ENCODE data around the gene PPP1R13B. TPM values are rescaled to one million over a fixed set of nuclear protein-coding genes. Genes with fewer than 3 reads are reported as not detected.

PPP1R13B gene
- total RNA-seq, 4 donors from 2014 or later: 19.9 to 25.2 (median 23.6) TPM

DNA sequence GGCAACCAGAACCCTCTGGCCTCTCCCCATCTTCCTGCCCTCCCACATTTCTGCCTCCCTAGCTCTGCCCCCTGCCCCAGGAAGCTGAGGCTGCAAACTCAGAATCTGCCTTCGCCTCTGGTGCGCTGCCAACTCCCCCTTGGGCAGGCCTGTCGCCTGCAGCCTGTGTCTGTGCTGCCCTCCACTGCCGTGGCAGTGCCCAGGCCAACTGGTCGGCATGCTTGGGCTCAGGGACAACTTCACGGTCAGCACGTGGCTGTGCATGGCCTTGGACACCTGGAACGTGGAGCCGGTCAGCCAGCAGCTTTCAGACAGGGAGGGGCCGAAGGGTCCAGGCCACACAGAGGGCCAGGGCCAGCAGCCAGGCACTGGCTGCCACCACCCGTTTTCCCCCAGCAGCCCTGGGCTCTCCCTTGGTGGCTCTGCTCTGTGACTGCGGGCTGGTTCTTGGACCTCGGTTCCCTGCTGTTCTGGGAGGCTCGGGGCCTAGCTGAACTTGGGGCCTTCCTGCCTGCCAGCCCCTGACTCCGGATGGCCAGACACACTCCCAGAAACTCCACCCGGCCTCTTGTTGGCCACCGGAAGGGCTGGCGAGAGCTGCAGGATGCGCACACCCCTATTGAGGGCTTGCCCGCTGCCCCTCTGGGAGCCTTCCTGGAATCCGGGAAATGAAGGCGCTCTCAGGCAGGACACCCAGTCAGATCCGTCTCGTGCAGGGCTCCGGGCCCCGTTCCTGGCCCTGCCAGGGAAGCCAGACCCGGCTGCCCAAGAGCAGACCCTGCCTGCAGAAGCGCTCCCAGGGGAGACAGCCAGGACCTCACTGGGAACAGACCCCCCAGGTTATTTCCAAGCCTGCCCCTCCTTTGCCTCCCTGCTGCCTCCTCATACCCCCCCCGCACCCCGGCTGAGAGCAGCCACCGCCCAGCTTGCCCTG lies 34.2 kb upstream of the PPP1R13B start:
- no peaks in the 10 kb centered on the region for H3K36me3 ChIP-seq
- WGBS: 66% methylated on average over 22 of the region's 31 CpGs
- H3K9me3 ChIP-seq: no peaks in the 10 kb centered on the region
- H3K4me1 ChIP-seq: peaks cover 36 to 39% (median 37%) of the 10 kb centered on the region in 4 donors
- no peak for DNase-seq (ENCODE audit: extremely low spot score)
- H3K27ac ChIP-seq (replicated peaks in 1 of 4): peak overlapping the region in 3 of 4 donors; percentile 66 to 76 (median 66)
- intact Hi-C loops (cut with DNase I): no loop called here
- no peak for TF ChIP-seq POLR2A (IDR thresholded peaks at IDR 0.05; ENCODE audit: low read depth)
- no peak for TF ChIP-seq POLR2AphosphoS5 (IDR thresholded peaks at IDR 0.05)
- TF ChIP-seq, protein P1, sequence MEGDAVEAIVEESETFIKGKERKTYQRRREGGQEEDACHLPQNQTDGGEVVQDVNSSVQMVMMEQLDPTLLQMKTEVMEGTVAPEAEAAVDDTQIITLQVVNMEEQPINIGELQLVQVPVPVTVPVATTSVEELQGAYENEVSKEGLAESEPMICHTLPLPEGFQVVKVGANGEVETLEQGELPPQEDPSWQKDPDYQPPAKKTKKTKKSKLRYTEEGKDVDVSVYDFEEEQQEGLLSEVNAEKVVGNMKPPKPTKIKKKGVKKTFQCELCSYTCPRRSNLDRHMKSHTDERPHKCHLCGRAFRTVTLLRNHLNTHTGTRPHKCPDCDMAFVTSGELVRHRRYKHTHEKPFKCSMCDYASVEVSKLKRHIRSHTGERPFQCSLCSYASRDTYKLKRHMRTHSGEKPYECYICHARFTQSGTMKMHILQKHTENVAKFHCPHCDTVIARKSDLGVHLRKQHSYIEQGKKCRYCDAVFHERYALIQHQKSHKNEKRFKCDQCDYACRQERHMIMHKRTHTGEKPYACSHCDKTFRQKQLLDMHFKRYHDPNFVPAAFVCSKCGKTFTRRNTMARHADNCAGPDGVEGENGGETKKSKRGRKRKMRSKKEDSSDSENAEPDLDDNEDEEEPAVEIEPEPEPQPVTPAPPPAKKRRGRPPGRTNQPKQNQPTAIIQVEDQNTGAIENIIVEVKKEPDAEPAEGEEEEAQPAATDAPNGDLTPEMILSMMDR (IDR thresholded peaks at IDR 0.05): no peak
- no peak for TF ChIP-seq EP300 (IDR thresholded peaks at IDR 0.05)
- H3K4me3 ChIP-seq: no peak overlapping the region
- H3K27me3 ChIP-seq: no peaks in the 10 kb centered on the region

DNA sequence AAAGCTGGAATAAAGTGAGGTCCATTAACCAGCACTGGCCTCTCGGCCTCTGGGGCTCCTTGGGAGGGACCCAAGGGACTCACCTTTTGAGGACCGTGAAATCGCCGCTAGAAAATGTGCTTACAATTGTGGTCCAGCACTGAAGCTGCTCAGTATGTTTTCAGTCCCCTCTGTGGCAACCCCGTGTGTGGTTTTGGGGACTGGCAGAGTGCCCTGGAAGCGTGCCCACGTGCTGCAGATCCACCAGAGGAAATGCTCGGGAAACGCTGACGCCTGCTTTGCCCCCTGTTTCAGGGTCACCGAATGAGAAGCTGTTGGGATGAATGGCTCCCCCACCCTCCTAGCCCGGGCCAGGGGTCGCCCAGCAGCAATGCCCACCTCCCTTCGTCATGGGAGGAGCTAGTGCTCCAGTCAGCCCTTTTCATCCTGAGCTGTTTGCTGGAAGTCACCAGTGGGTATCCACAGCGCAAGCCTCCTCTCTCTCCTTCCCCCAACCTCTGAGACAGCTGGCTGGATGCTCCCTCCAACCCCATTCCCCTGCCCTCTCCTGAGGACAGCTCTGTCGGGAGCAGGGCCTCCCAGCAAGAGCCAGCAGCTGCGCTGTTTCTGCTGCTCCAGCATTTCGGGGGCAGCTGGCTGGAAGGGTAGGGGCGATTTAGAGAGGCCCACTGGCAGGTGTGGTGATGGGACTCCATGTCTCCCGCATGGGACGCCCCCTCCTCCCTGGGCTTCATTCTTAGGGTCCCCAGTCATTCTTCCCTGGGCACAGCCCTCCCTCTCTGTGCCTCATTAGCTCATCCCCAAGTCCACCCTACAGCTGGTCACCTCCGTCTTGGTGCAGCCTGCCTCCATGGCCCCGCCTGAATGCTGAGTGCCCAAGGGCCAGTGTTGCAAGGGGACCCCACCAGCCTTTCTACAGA lies 33.2 kb upstream of the PPP1R13B start:
- Histone ChIP-seq H3K36me3 (no peaks in the 10 kb centered on the region), H3K27ac (replicated peaks in 1 of 4) (peak overlapping the region; percentile 66 to 76 (median 66)), H3K9me3 (no peaks in the 10 kb centered on the region), H3K4me1 (peaks cover 36 to 39% (median 37%) of the 10 kb centered on the region in 4 donors), H3K27me3 (no peaks in the 10 kb centered on the region), H3K4me3 (peak overlapping the region; percentile 34 to 46 (median 41))
- intact Hi-C loops (cut with DNase I): no loop called here
- TF ChIP-seq, protein P1 (IDR thresholded peaks at IDR 0.05): no peak
- TF ChIP-seq POLR2A (IDR thresholded peaks at IDR 0.05; ENCODE audit: low read depth): no peak
- peak in 1 of 2 donors; percentile 37 for TF ChIP-seq POLR2AphosphoS5 (IDR thresholded peaks at IDR 0.05)
- WGBS: 25% methylated on average over 15 of the region's 23 CpGs
- DNase-seq (ENCODE audit: extremely low spot score): peak; percentile 96

DNA sequence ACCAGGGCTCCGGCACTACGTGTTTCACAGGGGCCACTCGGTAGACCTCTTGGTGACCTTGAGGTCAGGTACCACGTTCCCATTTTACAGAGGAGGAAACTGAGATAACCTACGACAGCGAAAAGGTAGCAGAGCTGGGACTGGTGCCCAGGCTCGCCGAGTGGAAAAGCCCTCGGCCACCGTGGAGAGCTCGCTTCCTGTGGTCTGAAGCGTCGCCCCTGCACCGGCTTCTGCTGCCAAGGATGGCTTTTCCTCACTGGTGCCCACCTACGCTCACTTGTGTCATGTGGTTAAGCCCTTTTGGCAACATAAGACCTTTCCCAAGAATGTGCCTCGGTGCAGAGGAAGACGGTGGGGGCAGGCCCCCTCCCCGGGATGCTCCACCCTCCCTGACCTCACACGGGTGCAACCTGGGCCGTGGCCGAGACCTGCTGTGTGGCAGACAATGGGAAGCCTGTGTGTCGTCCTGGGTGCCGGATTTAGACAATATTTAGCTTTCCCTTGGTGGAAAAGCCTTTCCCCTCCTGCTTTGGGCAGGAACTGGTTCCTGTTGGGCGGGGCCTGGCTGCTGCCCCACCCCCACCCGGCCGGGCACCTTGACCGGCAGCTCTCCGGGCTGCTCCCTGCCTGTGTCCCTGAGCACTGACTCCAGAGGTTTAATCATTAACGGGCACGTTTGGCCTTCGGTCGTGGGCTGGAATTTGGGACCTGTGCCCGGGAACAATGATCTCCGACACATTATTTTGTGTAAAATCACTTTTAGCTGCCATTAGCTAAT lies 32.4 kb upstream of the PPP1R13B start:
- Histone ChIP-seq H3K4me3 (peak overlapping the region; percentile 34 to 46 (median 41)), H3K36me3 (no peaks in the 10 kb centered on the region), H3K27me3 (no peaks in the 10 kb centered on the region), H3K27ac (replicated peaks in 1 of 4) (peak overlapping the region; percentile 66 to 76 (median 66)), H3K9me3 (no peaks in the 10 kb centered on the region), H3K4me1 (peaks cover 36 to 39% (median 37%) of the 10 kb centered on the region in 4 donors)
- peak in 1 of 2 donors; percentile 12 for TF ChIP-seq POLR2AphosphoS5 (IDR thresholded peaks at IDR 0.05)
- no peak for TF ChIP-seq EP300 (IDR thresholded peaks at IDR 0.05)
- no peak for TF ChIP-seq POLR2A (IDR thresholded peaks at IDR 0.05; ENCODE audit: low read depth)
- TF ChIP-seq, protein P1 (IDR thresholded peaks at IDR 0.05): no peak
- WGBS: 36% methylated on average over 21 of the region's 34 CpGs
- intact Hi-C loops (cut with DNase I): no loop called here
- DNase-seq (ENCODE audit: extremely low spot score): no peak

DNA sequence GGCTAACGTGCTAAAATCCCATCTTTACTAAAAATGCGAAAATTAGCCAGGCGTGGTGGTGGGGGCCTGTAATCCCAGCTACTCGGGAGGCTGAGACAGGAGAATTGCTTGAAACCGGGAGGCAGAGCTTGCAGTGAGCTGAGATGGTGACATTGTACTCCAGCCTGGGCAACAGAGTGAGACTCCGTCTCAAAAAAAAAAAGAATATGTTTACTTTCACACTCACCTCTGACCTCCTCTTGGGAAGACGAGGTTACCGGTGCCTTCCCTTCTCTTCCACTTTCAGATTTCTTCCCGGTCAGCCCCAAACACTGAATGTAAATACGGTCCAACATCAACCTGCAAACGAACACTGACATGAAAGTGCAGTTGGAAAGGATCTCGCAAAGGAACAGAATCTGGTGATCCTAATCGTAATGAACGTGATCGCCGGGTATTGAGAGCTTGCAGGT lies 31.8 kb upstream of the PPP1R13B start:
- H3K27me3 ChIP-seq: no peaks in the 10 kb centered on the region
- WGBS: 89% methylated on average over 16 of the region's 16 CpGs
- no peaks in the 10 kb centered on the region for H3K36me3 ChIP-seq
- H3K4me1 ChIP-seq: peaks cover 36 to 39% (median 37%) of the 10 kb centered on the region in 4 donors
- no peak overlapping the region for H3K4me3 ChIP-seq
- TF ChIP-seq POLR2A (IDR thresholded peaks at IDR 0.05; ENCODE audit: low read depth): no peak
- TF ChIP-seq POLR2AphosphoS5 (IDR thresholded peaks at IDR 0.05): no peak
- intact Hi-C loops (cut with DNase I): no loop called here
- no peak for DNase-seq (ENCODE audit: extremely low spot score)
- H3K9me3 ChIP-seq: no peaks in the 10 kb centered on the region
- H3K27ac ChIP-seq (replicated peaks in 1 of 4): peak overlapping the region in 2 of 4 donors; percentile 66 to 76
